Transverse colon (tissue), 3 donors: ENCODE data around the gene DNM1.

Experiments used
- CTCF ChIP-seq, 5 experiments: fragments of 200-600 bp in 3 of 5; fragments of 450-650 bp in 2 of 5; sonication (generic) in 3 of 5; IDR thresholded peaks; 1 replicate in 2 of 5; 2 replicates in 3 of 5; pipeline ENCODE4 v1.5.1; 2016 to 2017; ENCODE audit warnings: antibody characterized with exemption in 5 of 5, inconsistent platforms in 3 of 5, mild to moderate bottlenecking in 2 of 5, moderate library complexity in 1 of 5
- EP300 ChIP-seq: sonication (generic); formaldehyde crosslinking; IDR thresholded peaks from one replicate; pipeline ENCODE4 v1.6.1; 2017; ENCODE audit warnings: antibody characterized with exemption, low read depth

- TF ChIP-seq EP300 (no peak), CTCF (IDR thresholded peaks at IDR 0.05) (no peak)
Observed at GRCh38 chr9:128253140-128253990, 50.2 kb downstream of the DNM1 start.
